NB4 (cell line): ENCODE results near the gene PLAGL1.

ENCODE experiments used
- POLR2A ChIP-seq: IDR thresholded peaks from 2 replicates; pipeline ENCODE4 v1.6.1; 2011; ENCODE audit warnings: mild to moderate bottlenecking; ENCODE audit not compliant: insufficient read length; ENCODE audit errors: extremely low read depth
- TF ChIP-seq, protein P1 (sequence below): IDR thresholded peaks from one replicate; pipeline ENCODE4 v1.5.1; 2012; ENCODE audit warnings: low read depth, low read length
- TF ChIP-seq, protein P2 (sequence below): IDR thresholded peaks from 2 replicates; pipeline ENCODE4 v1.6.1; 2011; ENCODE audit warnings: low read depth, low read length

GRCh38 chr6:144019929-144020328 is 11.9 kb upstream of the PLAGL1 start:
- TF ChIP-seq, protein P1, sequence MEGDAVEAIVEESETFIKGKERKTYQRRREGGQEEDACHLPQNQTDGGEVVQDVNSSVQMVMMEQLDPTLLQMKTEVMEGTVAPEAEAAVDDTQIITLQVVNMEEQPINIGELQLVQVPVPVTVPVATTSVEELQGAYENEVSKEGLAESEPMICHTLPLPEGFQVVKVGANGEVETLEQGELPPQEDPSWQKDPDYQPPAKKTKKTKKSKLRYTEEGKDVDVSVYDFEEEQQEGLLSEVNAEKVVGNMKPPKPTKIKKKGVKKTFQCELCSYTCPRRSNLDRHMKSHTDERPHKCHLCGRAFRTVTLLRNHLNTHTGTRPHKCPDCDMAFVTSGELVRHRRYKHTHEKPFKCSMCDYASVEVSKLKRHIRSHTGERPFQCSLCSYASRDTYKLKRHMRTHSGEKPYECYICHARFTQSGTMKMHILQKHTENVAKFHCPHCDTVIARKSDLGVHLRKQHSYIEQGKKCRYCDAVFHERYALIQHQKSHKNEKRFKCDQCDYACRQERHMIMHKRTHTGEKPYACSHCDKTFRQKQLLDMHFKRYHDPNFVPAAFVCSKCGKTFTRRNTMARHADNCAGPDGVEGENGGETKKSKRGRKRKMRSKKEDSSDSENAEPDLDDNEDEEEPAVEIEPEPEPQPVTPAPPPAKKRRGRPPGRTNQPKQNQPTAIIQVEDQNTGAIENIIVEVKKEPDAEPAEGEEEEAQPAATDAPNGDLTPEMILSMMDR = no peak
- TF ChIP-seq, protein P2, sequence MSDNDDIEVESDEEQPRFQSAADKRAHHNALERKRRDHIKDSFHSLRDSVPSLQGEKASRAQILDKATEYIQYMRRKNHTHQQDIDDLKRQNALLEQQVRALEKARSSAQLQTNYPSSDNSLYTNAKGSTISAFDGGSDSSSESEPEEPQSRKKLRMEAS = no peak
- TF ChIP-seq POLR2A = no peak
